ENCODE measurements around the gene COL27A1.

Gene COL27A1

DNA sequence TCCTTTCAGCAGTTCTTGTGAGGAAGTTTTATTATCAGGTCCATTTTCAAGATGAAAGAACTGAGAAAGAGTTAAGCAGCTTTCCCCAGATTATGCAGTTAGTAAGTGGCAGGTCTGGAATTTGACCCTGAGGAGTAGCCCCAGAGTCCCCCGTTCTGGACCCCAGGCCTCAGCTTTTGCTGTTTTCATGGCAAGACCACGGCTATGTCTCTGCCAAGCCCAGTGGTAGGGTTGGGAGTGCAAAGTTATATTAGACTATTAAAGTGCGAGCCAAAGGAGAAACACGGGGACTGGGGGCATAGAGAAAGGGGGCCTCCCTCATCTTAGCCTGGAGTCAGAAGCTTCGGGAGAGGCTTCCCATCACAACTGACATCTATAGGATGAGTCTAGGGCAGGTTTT lies 148.2 kb downstream of the COL27A1 start:
- H3K36me3 ChIP-seq (ENCODE audit: control insufficient read depth, insufficient read depth, low read length, severe bottlenecking): peaks cover 65% of the 10 kb centered on the region
- peaks cover 6% of the 10 kb centered on the region for H3K4me1 ChIP-seq (ENCODE audit: control insufficient read depth, insufficient read depth, low read length)
- no peak overlapping the region for H3K9ac ChIP-seq (ENCODE audit: low read length)
- H3K4me3 ChIP-seq (ENCODE audit: low read length): no peak overlapping the region
- H3K9me3 ChIP-seq (ENCODE audit: control insufficient read depth, low read length): no peaks in the 10 kb centered on the region
- DNase-seq (ENCODE audit: low read depth): no peak
- H3K27me3 ChIP-seq (replicated peaks; ENCODE audit: control insufficient read depth, insufficient read depth, low read length): no peaks in the 10 kb centered on the region

DNA sequence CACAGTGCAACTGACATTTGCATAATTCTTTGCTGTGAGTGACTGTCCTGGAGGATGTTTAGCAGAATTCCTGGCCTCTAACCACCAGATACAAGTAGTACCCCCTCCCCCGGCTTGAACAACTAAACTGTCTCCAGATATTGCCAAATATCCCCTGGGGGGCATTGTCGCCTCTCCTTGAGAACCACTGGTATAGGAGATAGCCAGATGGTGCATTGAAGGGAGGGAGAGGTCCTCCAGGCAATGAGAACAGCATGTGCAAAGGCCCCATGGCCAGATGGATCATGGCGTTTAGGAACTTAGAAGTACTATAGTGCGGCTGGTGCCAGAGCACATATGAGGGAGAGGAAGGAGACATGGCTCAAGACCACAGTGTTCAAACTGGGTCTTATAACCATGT lies 148.6 kb downstream of the COL27A1 start:
- H3K4me3 ChIP-seq (ENCODE audit: low read length): no peak overlapping the region
- H3K9me3 ChIP-seq (ENCODE audit: control insufficient read depth, low read length): no peaks in the 10 kb centered on the region
- peaks cover 65% of the 10 kb centered on the region for H3K36me3 ChIP-seq (ENCODE audit: control insufficient read depth, insufficient read depth, low read length, severe bottlenecking)
- DNase-seq (ENCODE audit: low read depth): no peak
- H3K27me3 ChIP-seq (replicated peaks; ENCODE audit: control insufficient read depth, insufficient read depth, low read length): no peaks in the 10 kb centered on the region
- no peak overlapping the region for H3K9ac ChIP-seq (ENCODE audit: low read length)
- H3K4me1 ChIP-seq (ENCODE audit: control insufficient read depth, insufficient read depth, low read length): peaks cover 6% of the 10 kb centered on the region

DNA sequence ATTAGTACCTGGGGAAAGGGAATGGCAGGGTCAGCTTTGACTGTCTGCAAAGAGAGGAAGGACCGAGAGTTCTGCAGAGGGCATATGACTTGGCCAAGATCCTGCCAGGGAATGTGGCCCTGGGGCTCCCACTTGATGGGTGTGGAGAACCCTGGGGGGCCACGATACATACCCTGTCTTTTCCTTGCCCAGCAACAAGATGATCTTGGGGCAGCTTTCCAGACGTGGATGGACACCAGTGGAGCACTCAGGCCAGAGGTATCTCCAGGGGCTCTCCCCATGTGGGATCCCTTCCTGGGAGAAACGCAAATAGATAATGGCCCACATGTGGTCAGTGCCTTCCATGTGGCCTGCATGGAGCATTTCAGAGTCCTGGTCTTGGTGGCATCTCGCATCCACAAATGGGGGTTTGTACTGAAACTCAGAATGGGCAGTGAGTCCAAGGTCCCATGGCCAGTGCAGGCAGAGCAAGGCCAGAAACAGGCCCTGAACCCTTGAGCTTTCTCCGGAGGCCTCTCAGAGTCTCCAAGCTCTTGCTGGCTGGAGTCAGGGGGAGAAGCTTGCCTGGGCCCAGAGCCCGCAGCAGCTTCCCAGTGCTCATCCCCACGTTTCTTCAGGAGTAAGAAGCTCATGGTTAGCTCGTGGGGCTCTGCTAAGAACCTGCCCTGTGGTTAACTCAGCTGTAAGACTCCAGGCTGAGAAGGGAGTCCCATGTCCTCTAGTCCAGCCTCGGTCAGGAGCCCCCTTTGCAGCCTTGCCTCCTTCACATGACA lies 149.3 kb downstream of the COL27A1 start:
- no peak overlapping the region for H3K9ac ChIP-seq (ENCODE audit: low read length)
- DNase-seq (ENCODE audit: low read depth): no peak
- peaks cover 63% of the 10 kb centered on the region for H3K36me3 ChIP-seq (ENCODE audit: control insufficient read depth, insufficient read depth, low read length, severe bottlenecking)
- H3K4me3 ChIP-seq (ENCODE audit: low read length): no peak overlapping the region
- peaks cover 6% of the 10 kb centered on the region for H3K4me1 ChIP-seq (ENCODE audit: control insufficient read depth, insufficient read depth, low read length)
- no peaks in the 10 kb centered on the region for H3K27me3 ChIP-seq (replicated peaks; ENCODE audit: control insufficient read depth, insufficient read depth, low read length)
- H3K9me3 ChIP-seq (ENCODE audit: control insufficient read depth, low read length): no peaks in the 10 kb centered on the region

DNA sequence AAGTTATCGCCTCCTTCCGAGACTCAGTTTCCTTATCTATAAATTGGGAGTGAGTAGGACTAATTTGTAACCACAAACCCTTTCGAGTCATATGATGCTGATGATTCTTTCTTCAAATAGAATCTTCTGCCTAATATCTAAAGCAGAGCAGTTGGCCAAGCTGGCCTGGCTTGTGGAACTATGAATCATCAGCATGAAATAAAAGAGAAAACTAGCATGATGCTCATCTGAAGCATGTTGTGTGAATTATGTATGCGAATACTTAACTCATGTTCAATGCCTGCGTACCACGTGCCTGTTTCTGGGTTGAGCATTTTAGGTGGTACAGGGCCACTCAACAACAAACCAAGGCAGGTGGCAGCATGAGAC lies 152.5 kb downstream of the COL27A1 start:
- no peak for DNase-seq (ENCODE audit: low read depth)
- H3K4me1 ChIP-seq (ENCODE audit: control insufficient read depth, insufficient read depth, low read length): peaks cover 6% of the 10 kb centered on the region
- H3K9ac ChIP-seq (ENCODE audit: low read length): no peak overlapping the region
- no peaks in the 10 kb centered on the region for H3K27me3 ChIP-seq (replicated peaks; ENCODE audit: control insufficient read depth, insufficient read depth, low read length)
- no peaks in the 10 kb centered on the region for H3K9me3 ChIP-seq (ENCODE audit: control insufficient read depth, low read length)
- H3K4me3 ChIP-seq (ENCODE audit: low read length): no peak overlapping the region
- H3K36me3 ChIP-seq (ENCODE audit: control insufficient read depth, insufficient read depth, low read length, severe bottlenecking): peaks cover 47% of the 10 kb centered on the region

DNA sequence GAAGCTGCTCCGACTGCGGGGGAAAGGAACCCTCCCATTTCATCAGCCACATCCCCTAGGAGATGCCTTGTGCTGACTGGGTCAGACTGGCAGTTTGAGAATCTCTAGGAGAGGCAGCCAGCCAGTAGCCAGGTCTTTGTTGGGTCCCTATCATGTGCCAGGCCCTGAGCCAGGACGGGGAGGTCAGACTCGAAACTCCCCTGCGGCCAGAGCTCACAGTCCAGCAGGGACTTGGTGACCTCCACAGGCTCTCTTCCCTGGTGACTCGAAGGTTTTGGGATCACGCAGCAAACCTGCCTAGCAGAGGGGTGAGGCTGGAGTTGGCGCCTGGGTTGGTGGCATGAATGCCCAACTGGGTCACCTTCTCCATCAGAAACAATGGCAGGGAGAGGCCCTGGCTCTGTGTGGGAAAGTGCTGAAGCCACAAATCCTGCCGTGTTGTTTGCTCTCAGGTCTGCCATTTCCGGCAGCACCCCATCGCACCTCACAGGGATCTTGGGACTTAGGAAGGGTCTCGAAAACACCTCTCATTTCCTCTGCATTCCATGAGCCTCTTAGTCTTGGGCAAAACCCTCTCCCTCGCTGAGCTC lies 153.1 kb downstream of the COL27A1 start:
- H3K9me3 ChIP-seq (ENCODE audit: control insufficient read depth, low read length): no peaks in the 10 kb centered on the region
- H3K4me1 ChIP-seq (ENCODE audit: control insufficient read depth, insufficient read depth, low read length): peaks cover 6% of the 10 kb centered on the region
- no peak overlapping the region for H3K9ac ChIP-seq (ENCODE audit: low read length)
- peaks cover 46% of the 10 kb centered on the region for H3K36me3 ChIP-seq (ENCODE audit: control insufficient read depth, insufficient read depth, low read length, severe bottlenecking)
- no peaks in the 10 kb centered on the region for H3K27me3 ChIP-seq (replicated peaks; ENCODE audit: control insufficient read depth, insufficient read depth, low read length)
- DNase-seq (ENCODE audit: low read depth): no peak
- no peak overlapping the region for H3K4me3 ChIP-seq (ENCODE audit: low read length)

DNA sequence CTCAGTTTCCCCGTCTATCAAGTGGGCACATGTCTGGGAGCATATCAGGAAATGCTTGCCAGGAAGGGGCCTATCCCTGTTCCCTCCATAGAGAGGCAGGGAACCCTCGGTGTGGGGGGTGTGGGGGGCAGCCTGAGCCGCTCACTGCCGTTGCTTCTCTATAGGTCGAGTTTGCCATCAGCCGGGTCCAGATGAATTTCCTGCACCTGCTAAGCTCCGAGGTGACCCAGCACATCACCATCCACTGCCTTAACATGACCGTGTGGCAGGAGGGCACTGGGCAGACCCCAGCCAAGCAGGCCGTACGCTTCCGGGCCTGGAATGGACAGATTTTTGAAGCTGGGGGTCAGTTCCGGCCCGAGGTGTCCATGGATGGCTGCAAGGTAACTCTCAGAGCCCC lies 153.8 kb downstream of the COL27A1 start:
- no peaks in the 10 kb centered on the region for H3K27me3 ChIP-seq (replicated peaks; ENCODE audit: control insufficient read depth, insufficient read depth, low read length)
- peaks cover 6% of the 10 kb centered on the region for H3K4me1 ChIP-seq (ENCODE audit: control insufficient read depth, insufficient read depth, low read length)
- DNase-seq (ENCODE audit: low read depth): no peak
- peaks cover 41% of the 10 kb centered on the region for H3K36me3 ChIP-seq (ENCODE audit: control insufficient read depth, insufficient read depth, low read length, severe bottlenecking)
- no peak overlapping the region for H3K9ac ChIP-seq (ENCODE audit: low read length)
- no peaks in the 10 kb centered on the region for H3K9me3 ChIP-seq (ENCODE audit: control insufficient read depth, low read length)
- no peak overlapping the region for H3K4me3 ChIP-seq (ENCODE audit: low read length)

DNA sequence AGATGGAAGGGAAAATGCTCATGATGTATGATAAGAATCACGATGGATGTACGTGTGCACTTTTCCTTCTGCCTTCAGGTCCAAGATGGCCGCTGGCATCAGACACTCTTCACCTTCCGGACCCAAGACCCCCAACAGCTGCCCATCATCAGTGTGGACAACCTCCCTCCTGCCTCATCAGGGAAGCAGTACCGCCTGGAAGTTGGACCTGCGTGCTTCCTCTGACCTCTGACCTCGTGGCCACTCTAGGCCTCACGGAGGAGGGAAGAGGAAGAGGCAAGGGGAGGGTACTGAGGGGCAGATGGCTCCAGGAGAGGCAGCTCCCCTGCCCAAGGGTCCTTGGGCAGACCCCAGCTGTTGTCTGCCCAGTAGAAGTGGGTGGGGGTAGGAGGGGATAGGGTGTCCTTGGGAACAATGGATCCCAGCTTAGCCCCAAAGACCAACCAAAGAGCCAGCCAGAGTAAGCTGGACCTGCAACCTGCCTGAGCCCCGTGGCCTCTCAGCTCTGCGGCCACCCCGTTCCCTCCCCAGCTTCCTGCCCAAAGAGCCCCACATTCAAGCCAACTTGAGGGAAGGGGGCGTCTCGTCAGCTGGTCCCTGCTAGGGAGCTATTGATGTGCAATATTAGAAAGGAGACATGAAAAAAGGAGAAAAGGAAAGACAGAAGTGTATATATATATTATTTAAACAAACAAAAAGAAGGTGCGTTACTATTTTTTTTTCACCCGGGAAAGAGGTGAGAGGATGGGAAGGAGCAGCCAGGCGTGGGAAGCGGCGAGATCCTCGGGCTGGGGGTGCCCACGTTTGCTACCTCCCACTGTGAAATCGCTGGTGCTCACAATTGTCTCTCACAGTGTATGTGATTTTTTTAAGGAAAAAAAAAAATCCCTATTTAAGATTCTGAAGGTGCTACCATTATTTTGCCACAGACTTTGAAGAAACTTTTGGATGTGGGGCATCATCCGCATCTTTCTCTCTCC lies 155.4 kb downstream of the COL27A1 start:
- peaks cover 34% of the 10 kb centered on the region for H3K36me3 ChIP-seq (ENCODE audit: control insufficient read depth, insufficient read depth, low read length, severe bottlenecking)
- H3K9ac ChIP-seq (ENCODE audit: low read length): no peak overlapping the region
- no peak overlapping the region for H3K4me3 ChIP-seq (ENCODE audit: low read length)
- H3K9me3 ChIP-seq (ENCODE audit: control insufficient read depth, low read length): no peaks in the 10 kb centered on the region
- H3K4me1 ChIP-seq (ENCODE audit: control insufficient read depth, insufficient read depth, low read length): peaks cover 22% of the 10 kb centered on the region
- no peak for DNase-seq (ENCODE audit: low read depth)
- no peaks in the 10 kb centered on the region for H3K27me3 ChIP-seq (replicated peaks; ENCODE audit: control insufficient read depth, insufficient read depth, low read length)

DNA sequence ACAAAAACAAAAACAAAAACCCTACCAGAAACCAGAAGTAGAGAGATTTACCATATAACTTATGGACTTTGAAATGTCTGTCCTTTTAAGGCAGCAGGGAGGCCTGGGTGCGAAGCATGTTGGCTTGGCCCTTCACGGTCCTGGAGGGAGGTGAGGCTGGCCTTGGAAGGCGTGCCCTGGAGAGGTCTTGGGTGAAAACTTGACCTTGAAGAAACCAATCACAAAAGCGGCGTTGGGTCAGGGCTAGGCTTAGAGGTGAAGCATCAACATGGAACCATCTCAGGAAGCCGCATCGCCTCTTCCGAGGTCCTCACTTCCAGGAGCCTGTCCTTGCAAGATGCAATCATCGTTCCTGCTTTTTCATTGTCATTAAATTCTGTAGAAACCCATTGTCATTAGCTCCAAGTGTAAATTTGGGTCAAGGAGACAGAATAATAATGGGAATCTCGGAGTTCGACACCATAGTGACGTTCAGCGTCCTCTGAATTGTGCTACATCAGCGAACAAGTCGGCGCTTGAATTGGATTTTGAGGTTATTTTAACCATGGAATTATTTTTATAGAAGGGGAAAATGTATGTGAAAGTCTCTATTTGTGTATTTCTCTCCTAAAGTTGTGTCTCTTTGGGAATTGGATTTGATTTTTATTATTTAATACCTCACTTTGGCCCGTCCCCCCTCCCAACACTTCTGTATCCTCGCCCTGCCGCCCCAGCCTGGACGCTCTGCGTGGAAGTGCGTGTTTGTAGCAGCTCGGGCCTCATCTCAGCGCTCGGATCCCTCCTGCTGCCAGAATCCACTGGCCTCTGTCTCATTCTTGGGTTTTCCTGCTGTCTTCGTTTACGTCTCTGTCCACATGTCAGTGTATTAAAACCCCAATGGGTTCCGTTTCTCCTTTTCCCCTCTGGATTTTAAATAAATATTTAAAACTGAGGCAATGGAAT lies 156.5 kb downstream of the COL27A1 start:
- Histone ChIP-seq H3K9ac (ENCODE audit: low read length) (no peak overlapping the region), H3K4me3 (ENCODE audit: low read length) (no peak overlapping the region), H3K27me3 (replicated peaks; ENCODE audit: control insufficient read depth, insufficient read depth, low read length) (no peaks in the 10 kb centered on the region), H3K4me1 (ENCODE audit: control insufficient read depth, insufficient read depth, low read length) (peaks cover 29% of the 10 kb centered on the region), H3K36me3 (ENCODE audit: control insufficient read depth, insufficient read depth, low read length, severe bottlenecking) (peaks cover 25% of the 10 kb centered on the region), H3K9me3 (ENCODE audit: control insufficient read depth, low read length) (no peaks in the 10 kb centered on the region)
- no peak for DNase-seq (ENCODE audit: low read depth)

DNA sequence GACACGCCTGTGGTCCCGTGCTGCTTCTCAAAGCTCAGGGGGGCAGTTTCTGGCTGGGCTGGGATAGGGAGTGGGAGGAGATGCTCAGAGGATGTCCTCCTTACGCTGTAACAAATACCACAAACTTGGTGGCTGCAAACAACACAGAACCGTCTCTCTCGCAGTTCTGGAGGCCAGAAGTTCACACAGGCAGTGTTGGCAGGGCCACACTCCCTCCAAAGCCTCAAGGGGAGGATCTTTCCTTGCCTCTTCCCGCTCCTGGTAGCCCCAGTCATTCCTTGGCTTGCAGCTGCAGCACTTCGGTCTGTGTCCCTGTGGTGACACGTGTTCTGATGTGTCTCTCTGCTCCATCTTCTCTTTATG lies 157.2 kb downstream of the COL27A1 start:
- H3K27me3 ChIP-seq (replicated peaks; ENCODE audit: control insufficient read depth, insufficient read depth, low read length): no peaks in the 10 kb centered on the region
- peaks cover 32% of the 10 kb centered on the region for H3K4me1 ChIP-seq (ENCODE audit: control insufficient read depth, insufficient read depth, low read length)
- no peak overlapping the region for H3K9ac ChIP-seq (ENCODE audit: low read length)
- peaks cover 19% of the 10 kb centered on the region for H3K36me3 ChIP-seq (ENCODE audit: control insufficient read depth, insufficient read depth, low read length, severe bottlenecking)
- no peaks in the 10 kb centered on the region for H3K9me3 ChIP-seq (ENCODE audit: control insufficient read depth, low read length)
- no peak overlapping the region for H3K4me3 ChIP-seq (ENCODE audit: low read length)
- no peak for DNase-seq (ENCODE audit: low read depth)

DNA sequence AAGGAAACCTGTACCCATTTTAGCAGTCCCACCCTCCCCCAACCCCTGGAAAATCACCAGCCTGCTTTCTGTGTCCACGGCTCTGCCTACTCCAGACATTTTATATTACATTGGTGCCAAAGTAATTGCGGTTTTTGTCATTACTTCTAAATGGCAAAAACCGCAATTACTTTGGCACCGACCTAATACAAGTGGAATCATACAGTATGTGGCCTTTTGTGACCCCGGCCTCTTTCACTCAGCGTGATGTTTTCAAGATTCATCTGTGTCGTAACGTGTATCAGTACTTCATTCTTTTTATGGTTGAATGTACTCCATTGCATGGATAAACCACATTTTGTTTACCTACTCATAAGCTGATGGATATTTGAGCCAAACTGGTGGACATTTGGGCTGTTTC lies 157.8 kb downstream of the COL27A1 start:
- Histone ChIP-seq H3K27me3 (replicated peaks; ENCODE audit: control insufficient read depth, insufficient read depth, low read length) (no peaks in the 10 kb centered on the region), H3K4me3 (ENCODE audit: low read length) (no peak overlapping the region), H3K9ac (ENCODE audit: low read length) (no peak overlapping the region), H3K36me3 (ENCODE audit: control insufficient read depth, insufficient read depth, low read length, severe bottlenecking) (peaks cover 16% of the 10 kb centered on the region), H3K4me1 (ENCODE audit: control insufficient read depth, insufficient read depth, low read length) (peaks cover 33% of the 10 kb centered on the region), H3K9me3 (ENCODE audit: control insufficient read depth, low read length) (no peaks in the 10 kb centered on the region)
- no peak for DNase-seq (ENCODE audit: low read depth)

Data from adipocyte (in vitro differentiated cells).